T-helper 2 cell treated with Interferon-gamma antibody and Interleukin-4, amounts not matched to agents 100 ng/mL and 5 ng/mL, for 36 hours (primary cell): ENCODE data around the gene SLC6A3. TPM values are rescaled to one million over a fixed set of nuclear protein-coding genes. Genes with fewer than 3 reads are reported as not detected.
"Not testable (repeated sequence)": the region's sequence is repeated elsewhere in the genome, so short reads cannot be mapped to it uniquely, and the experiment has no call there.

Experiments used
- intact Hi-C: fragments of 100-400 bp; cut with micrococcal nuclease; formaldehyde crosslinking; loops from one replicate; pipeline ENCODE4 v1.15.1; 2023
- total RNA-seq: library from RNA; stranded (reverse); gene quantifications from 2 replicates; pipeline ENCODE4 v1.2.3, GENCODE V29; 2022

The SLC6A3 gene
- total RNA-seq, 1 donor from 2014 or later, result 0.39 TPM

DNA sequence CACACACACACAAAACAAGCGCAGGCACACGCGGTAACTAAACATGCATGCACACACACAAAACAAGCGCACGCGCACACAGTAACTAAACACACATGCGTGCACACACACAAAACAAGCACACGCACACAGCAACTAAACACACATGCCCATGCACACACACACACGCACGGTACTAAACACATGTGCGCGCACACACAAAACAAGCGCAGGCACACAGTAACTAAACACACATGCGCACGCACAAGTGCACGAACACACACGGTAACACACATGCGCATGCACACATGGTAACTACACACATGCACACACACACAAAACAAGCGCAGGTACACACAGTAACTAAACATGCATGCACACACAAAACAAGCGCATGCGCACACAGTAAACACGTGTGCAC lies 19.9 kb upstream of the SLC6A3 start:
- intact Hi-C loops, result no loop called here

DNA sequence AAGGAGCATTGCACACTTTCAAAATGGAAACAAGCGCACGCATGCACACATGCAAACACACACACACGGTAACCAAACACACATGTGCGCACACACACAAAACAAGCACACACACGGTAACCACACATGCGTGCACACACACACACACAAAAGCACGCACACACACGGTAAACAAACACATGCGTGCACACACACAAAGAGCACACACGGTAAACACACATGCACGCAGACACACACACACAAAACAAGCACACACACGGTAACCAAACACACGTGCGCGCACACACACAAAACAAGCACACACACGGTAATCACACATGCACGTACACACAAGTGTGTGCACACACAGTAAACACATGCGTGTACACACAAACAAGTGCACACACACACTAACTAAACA lies 19.3 kb upstream of the SLC6A3 start:
- intact Hi-C loops, result no loop called here

DNA sequence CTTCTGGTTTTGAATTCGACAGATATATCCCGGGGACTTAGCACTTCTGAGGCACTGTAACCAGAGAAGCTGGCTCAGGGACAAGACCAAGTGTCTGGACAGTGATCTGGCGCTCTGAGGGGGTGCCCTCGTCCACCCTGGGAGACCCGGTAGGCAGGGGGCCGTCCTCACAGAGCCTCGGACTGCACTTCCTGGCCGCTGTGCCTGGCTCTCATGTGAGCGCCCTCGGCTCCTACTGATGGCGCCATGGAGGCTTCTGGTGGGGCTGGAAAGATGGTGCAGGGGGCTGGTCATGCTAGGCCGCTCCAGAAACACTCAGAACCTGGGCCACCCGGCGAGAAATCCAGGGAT lies 18.8 kb upstream of the SLC6A3 start:
- intact Hi-C loops, result no loop called here

DNA sequence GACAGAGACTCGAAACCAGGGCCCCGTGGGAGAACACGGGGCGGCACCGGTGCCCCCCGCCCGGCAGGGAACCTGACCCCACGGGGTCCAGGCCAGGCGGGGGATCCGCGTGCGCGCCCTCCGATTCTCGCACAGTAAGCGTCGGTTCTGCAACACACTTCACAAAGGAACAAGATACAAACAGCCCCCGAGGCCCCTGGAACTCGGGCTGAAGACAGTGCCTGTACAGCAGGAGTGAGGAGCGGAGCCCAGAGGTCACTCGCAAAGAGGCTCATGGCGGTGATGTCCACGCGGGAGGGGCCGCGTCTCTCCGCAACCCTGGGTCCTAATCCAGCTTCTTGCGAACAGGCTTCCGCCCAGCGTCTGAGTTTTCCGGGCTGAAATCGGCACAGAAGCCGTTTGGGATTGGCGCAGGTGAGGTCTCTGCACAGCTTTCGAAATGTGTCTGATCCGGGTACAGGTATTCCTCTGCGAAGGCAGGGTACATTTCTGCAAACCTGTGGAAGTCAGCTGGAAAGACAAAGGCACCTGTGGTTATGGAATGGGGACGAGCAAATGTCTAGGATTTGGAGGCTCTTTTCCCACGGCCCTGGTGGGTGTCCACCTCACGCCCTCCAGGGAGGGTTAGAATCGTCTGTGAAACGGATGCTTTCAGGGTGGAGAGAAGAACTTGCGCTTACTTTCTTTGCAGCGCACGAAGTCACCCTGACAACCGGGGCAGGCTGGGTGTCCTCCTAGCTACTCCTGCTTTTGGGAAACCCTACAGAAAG lies 18.3 kb upstream of the SLC6A3 start:
- intact Hi-C loops, result no loop called here

DNA sequence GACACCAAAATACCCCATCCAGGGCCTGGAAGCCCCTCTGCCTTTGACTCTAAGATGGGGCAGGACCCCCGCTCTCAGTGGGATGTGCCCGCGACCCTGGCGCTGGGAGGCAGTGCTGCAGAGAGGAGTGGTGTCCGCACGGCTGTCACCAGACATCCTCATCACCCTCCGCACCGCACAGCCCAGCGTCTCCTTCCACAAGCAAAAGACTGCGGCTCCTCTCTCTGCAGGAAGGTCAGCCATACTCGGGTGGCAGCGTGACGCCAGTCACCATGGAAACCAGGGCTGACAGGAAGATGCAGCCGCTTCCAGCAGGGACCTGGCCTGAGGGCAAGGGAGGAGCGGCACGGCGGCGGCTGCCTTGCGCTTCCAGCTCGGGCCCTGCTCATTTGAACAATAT lies 17.1 kb upstream of the SLC6A3 start:
- intact Hi-C loops, result no loop called here

DNA sequence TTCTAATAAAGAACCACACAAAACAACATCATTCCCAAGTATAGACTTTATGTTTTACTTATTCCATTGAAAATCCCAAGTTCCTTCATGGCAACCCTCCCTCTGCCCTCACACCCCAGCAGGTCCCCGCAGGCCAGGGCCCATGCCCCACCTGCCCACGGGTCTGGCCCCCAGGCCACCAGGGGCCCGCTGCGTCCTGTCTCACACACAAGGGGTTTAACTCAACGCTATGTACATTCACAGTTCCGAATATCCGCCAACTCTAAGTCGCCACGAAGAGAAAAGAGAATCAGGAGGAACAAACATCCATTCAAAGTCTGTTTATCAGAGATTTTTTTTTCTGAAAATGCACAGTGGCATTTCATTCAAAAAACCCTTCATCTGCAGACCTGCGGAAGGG lies 16.2 kb upstream of the SLC6A3 start:
- intact Hi-C loops, result no loop called here

DNA sequence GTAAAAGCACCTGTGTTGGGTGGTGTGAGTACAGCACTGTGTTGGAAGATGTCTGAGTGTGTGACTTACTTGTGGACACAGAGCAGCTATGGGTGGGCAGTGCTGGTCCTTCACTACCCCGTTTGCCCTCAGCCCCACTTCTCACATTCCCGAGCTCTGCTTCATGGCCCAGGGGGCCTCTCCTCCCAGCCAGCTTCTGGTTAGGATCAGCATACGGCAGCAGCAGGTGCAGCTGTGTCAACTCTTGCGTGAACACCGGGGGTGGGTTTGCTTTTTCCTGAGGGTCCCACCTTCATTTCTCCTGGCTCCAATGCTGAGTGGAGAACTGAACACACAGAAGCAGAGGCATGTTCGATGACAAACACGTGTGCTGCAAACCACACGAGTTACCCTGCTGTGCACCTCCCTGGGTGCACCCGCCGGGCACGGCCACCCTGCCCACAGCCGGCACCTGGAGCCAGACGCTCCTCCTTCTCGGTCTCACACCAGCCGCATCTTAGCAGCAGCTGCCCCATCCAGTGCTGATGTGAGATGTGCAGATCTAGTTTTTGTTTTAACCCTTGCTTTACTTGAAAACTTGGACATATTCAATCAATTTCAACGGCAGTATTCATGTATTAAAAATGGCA lies 14.9 kb upstream of the SLC6A3 start:
- intact Hi-C loops, result no loop called here

DNA sequence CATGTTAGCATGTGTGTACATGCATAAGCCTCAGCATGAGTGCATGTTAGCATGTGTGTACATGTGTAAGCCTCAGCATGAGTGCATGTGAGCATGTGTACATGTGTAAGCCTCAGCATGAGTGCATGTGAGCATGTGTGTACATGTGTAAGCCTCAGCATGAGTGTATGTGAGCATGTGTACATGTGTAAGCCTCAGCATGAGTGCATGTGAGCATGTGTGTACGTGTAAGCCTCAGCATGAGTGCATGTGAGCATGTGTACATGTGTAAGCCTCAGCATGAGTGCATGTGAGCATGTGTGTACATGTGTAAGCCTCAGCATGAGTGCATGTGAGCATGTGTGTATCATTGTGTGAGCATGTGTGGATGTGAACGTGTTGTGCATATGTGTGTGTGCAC lies 14.2 kb upstream of the SLC6A3 start:
- intact Hi-C loops, result not testable (repeated sequence)

DNA sequence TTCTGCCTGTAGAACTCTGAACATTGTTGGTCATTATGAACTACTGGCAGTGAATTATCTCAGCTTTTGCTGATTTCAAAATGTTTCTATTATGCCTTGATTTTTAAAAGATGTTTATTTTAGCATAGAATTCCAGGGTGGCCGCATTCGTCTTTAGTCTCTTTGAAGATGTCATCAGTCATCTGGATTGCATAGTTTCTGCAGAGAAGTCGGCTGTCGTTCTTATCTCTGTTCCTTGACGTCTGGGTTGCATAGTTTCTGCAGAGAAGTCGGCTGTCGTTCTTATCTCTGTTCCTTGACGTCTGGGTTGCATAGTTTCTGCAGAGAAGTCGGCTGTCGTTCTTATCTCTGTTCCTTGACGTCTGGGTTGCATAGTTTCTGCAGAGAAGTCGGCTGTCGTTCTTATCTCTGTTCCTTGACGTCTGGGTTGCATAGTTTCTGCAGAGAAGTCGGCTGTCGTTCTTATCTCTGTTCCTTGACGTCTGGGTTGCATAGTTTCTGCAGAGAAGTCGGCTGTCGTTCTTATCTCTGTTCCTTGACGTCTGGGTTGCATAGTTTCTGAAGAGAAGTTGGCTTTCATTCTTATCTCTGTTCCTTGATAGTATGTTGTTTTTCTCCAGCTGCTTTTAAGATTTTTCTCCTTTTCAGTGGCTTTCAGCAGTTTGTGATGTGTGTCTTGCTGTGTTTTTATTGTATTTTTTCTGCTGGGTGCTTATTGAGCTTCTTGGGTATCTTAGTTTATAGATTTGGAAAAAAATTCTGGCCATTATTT lies 11.1 kb upstream of the SLC6A3 start:
- intact Hi-C loops, result not testable (repeated sequence)

DNA sequence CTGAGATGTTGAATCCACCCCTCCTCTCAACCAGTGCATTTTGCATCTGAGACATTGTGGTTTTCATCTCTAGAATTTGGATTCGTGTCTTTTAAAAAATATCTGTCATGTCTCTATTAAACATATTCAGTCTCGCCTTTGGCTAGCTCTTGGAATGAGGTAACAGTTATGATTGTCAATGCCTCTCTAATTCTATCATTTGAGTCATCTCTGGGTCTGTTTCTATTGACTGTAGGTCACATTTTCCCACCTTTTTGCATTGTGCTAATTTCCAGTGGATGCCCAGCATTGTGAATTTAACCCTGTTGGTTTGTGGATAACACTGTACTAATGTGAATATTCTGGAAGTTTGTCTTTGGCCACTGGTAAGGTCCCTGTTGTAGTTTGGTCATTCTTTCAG lies 8.4 kb upstream of the SLC6A3 start:
- intact Hi-C loops, result no loop called here

DNA sequence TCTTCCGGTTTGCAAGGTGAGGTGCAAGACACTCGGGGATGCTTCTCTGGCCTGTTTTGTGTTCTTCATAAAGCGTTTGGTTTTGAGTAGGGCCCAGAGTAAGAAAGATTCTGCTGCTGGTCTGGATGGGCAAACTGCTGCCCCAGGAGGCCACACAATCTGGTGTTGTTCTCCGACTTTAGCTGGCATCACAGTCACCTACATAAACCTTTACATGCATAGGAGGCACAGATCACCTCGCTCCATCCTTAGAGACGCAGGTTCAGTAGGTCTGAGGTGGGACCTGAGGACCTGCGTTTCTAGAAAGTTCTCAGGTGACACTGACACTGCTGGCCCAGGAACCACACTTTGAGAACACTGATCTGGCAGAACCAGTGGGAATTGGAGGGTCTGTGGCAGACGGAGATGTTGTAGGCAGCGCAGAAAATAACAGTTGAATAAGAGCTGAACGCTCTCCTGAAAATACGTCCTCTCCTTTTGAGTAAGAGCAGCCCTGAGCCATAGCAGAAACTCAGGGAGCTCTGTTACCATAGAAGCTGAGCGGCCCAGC lies 3.9 kb upstream of the SLC6A3 start:
- intact Hi-C loops, result no loop called here

DNA sequence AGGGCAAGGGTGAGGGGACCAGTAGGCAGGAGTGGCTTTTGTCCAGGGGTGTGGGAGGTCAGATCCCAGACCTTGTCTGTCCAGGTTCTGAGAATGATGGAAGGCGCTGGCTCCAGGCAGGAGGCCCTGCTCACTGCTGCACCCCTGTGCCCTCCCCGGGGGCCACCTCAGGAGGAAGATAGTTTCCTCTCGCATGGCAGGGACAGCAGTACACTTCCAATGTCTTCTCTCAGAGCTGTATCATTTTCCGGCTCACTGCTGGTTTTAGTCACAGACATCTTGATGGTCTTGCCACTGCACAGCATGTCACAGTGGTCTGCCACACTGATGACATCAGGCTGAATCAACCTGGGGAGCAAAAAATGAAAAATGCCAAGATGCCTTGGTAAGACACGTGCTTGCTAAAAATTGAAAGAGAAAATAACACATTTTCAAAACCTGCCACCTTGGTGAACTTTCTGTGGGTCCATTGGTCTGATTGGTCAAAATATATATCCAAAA lies 3.3 kb upstream of the SLC6A3 start:
- intact Hi-C loops, result no loop called here

DNA sequence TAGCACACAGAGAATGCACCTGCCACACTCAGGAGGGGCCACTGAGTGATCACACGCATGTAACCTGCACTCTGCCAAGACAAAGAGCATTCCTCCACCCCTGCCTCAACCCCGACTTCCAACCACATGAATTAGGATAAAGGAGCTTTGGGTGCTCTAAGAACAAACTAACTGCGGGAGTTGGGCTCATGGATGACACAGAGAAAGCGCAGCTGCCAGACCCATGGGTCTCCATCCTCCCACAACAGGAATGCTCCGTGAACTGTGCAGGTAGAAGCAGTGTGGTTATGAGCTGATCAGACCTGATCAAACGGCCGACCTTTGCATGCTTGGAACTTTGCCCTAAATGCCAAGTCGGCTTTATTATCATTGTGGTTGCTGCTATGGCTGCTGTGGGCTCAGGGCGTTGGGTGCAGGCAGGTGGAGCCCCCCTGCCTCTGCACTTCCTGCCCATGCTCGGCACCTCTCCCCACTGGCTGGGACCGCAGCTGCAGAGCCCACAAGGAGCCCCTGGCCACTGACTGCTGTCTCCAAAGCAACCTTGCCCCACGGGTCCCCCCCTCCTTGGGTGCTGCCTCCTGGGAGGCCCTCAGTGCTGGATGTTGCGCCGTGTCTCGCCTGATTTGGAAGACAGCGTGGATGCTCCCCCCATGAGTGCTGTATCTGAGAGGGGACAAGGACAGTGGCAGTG lies 2.6 kb upstream of the SLC6A3 start:
- intact Hi-C loops, result no loop called here

DNA sequence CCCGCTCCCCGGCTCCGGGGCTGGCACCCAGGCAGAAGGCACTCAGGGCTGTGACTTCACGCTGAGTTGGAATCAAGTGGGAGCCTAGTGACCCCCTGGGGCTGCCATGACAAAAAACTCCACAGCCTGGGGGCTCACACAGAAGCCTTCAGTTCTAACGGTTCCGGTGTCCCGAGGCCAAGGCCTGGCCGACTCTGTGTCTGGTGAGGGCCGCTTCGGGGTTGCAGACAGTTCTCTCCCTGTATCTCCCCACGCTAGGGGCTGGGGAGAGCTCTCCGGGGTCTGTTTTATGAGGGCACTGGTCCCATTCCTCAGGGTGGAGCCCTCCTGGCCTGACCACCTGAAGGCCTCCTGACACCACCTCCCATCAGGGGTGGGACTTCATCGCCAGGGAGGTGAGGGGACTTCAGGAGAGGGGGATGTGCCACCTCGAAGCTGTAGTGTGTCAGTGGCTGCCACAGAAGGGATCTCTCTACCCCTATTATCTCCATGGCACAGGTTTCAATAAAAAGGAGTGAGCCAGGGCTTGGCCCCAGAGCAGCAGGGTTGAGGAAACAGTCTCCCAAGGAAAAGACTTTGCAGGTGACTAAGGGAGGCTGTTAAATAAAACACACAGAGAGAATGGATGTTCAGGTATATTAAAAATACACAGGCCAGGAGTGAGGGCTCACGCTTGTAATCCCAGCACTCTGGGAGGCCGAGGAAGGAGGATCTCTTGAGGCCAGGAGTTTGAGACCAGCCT lies 1.5 kb upstream of the SLC6A3 start:
- intact Hi-C loops, result no loop called here

DNA sequence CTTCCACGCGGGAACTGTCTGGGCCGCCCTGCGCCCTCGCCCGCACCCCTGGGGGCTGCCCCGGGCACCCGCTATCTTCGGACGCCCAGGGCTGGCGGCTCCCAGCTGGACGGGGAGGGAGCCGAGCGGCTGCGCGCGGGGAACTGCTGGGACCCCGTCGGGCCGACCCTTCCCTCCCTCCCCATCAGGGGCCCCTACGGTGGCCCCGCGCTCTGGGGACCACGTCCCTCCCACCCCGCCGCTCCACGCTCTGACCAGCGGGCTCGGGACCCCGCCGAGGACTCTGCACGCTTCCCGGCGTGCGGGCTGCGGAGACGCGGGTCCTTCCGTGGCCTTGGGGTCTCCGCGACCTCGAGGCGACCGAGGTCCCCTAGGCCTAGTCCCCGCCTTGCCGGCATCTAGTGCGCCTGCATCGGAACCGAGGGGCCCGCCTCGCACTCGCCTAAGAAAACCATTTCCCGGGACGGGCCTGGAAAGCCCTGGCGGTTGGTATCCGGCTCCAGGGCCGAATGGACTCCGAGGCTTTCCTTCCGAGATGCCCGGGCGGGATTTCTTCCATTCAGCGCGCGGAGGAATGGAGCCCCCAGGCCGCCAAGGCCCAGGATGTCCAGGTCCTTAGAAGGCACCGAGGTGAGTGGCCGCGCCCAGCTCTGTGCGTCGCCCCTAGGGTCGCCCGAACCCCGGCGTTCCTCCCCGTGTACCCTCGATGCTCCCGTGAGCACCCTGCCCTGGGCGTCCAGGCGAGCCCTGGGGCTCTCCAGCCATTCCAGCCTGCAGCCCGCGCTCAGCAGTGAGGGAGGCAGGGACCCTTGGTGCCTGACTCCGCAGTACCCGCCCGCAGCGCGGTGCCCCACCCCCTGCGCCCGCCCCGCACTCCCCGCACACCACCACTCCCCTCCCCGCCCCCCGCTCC lies 705 bp upstream of the SLC6A3 start:
- intact Hi-C loops, result no loop called here

DNA sequence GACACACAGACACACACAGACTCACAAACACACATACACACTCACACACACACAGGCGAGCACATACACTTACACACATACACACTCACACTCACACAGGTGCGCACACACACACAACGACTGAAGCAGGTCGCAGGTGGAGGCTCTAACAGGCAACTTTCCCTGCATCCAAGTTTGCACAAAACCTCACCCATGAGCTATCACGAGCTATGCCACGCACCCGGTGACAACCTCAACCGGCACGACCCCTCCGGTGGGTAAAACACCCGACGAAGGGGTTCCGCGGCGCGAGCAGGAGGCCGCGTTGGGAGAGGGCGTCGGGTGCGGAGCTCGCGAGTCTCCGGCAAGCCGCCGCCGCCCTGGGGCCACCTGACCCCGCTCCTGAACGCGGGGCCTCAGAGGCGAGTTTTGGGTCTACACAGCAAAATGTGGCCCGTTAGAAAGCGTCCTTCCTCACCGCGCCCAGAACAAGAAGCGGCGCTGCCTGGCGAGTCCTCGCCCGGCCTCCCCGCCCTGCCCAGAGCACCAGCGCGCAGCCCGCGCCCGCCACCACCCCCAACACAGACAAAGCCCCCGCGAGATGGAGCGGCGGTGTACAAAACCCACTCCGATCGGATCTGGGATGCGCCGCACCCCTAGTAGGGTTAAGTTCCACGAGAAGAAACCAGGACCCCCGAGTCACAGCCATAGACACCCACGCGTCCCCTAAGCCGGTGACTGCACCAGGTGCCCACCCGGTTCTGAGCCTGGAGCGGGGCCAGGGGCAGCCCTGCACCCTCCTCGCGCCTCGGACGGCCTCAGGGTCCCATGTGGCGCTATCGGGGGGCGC lies 665 bp downstream of the SLC6A3 start:
- intact Hi-C loops, result no loop called here

DNA sequence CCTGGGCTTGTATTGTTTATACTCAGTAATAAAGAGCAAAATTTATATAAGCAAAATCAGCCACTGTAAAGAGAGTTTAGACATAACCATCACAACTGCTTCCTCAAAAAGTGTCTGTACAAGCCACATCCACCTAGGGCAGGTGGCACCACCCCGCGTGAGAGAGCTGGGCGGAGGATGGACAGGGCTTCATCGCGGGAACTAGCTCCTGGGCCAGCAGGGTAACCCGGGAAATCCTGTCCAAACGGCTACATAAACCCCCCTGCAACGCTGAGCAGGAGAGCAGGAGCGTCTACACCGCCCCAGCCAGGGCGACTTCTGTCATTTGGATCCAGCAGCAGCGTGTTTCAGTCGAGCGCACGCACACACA lies 1.3 kb downstream of the SLC6A3 start:
- intact Hi-C loops, result no loop called here

DNA sequence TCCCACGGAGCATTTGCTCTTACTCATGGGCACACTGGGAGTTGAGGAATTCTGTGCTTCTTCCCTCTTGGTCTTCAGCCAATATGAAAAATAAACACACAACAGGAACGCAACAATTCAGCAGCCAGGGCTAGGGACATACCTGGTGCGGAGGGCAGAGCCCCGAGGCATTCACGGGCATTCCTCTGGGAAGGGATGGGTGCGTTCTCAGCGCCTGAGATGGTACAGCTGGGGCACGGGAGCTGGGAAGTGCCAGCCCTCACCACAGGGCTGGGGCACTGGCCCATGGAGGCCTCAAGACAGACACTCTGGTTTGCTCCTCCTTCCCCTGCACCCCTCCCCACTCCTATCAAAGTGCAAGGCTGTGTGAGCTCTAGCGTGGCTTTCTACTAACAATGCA lies 2.1 kb downstream of the SLC6A3 start:
- intact Hi-C loops, result no loop called here
